Measurements from ENCODE around the gene MEIS3. TPM values are rescaled to one million over a fixed set of nuclear protein-coding genes. Genes with fewer than 3 reads are reported as not detected.

Gene MEIS3
- total RNA-seq, 1 experiment from 2014 or later = 35.8 TPM

DNA sequence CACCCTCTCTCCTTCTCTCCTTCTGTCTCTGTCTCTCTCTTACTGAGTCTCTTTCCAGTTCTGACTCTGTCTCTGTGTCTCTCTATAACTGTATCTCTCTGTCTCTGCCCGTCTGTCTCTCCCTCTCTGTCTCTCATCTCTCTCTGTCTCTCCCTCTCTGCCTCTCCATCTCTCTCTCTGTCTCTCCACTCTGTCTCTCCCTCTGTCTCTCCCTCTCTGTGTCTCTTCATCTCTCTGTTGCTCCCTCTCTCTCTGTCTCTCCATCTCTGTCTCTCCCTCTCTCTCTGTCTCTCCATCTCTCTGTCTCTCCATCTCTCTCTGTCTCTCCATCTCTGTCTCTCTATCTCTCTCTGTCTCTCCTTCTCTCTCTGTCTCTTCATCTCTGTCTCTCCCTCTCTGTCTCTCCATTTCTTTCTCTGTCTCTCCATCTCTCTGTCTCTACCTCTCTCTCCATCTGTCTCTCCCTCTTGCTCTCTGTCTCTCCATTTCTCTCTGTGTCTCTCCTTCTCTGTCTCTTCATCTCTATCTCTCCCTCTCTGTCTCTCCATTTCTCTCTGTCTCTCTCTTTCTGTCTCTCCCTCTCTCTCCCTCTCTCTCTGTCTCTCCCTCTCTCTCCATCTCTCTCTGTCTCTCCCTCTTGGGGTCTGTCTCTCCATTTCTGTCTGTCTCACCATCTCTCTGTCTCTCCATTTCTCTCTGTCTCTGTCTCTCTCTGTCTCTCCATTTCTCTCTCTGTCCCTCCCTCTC is 3.3 kb upstream of the MEIS3 start:
- H3K9ac ChIP-seq (ENCODE audit: low read length) = no peak overlapping the region
- peaks cover 20% of the 10 kb centered on the region; the same call in 1 of the 2 replicates for H3K27me3 ChIP-seq (ENCODE audit: insufficient read depth, low read length)
- H3K36me3 ChIP-seq (ENCODE audit: control insufficient read depth in 1 of 2, insufficient read depth in 2 of 2, low read length in 2 of 2) = no peaks in the 10 kb centered on the region
- H3K9me3 ChIP-seq (ENCODE audit: control insufficient read depth in 1 of 2, insufficient read depth in 1 of 2, low read depth in 1 of 2, low read length in 2 of 2) = no peaks in the 10 kb centered on the region
- no peak for ATAC-seq
- TF ChIP-seq CEBPB (IDR thresholded peaks at IDR 0.05; ENCODE audit: low read depth) (no peak), YY1 (IDR thresholded peaks at IDR 0.05; ENCODE audit: extremely low read depth, insufficient replicate concordance, low read depth, low read length) (no peak), CBX3 (IDR thresholded peaks at IDR 0.05; ENCODE audit: low read depth) (no peak), FOSL1 (IDR thresholded peaks at IDR 0.05; ENCODE audit: low read depth) (no peak), ELF1 (IDR thresholded peaks at IDR 0.05; ENCODE audit: borderline replicate concordance, low read depth) (no peak), EZH2 (IDR thresholded peaks at IDR 0.05) (no peak), POLR2AphosphoS5 (IDR thresholded peaks at IDR 0.05; ENCODE audit: low read depth, low read length) (no peak)
- TF ChIP-seq, protein P1, sequence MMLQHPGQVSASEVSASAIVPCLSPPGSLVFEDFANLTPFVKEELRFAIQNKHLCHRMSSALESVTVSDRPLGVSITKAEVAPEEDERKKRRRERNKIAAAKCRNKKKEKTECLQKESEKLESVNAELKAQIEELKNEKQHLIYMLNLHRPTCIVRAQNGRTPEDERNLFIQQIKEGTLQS (IDR thresholded peaks at IDR 0.05) = no peak
- TF ChIP-seq, protein P2, sequence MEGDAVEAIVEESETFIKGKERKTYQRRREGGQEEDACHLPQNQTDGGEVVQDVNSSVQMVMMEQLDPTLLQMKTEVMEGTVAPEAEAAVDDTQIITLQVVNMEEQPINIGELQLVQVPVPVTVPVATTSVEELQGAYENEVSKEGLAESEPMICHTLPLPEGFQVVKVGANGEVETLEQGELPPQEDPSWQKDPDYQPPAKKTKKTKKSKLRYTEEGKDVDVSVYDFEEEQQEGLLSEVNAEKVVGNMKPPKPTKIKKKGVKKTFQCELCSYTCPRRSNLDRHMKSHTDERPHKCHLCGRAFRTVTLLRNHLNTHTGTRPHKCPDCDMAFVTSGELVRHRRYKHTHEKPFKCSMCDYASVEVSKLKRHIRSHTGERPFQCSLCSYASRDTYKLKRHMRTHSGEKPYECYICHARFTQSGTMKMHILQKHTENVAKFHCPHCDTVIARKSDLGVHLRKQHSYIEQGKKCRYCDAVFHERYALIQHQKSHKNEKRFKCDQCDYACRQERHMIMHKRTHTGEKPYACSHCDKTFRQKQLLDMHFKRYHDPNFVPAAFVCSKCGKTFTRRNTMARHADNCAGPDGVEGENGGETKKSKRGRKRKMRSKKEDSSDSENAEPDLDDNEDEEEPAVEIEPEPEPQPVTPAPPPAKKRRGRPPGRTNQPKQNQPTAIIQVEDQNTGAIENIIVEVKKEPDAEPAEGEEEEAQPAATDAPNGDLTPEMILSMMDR (IDR thresholded peaks at IDR 0.05 in 2 of 3, conservative IDR thresholded peaks at IDR 0.05 in 1 of 3; ENCODE audit: borderline replicate concordance in 1 of 3, insufficient read depth in 1 of 3, low read depth in 2 of 3, low read length in 2 of 3) = no peak
- TF ChIP-seq, protein P3, sequence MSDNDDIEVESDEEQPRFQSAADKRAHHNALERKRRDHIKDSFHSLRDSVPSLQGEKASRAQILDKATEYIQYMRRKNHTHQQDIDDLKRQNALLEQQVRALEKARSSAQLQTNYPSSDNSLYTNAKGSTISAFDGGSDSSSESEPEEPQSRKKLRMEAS (IDR thresholded peaks at IDR 0.05) = no peak
- H3K4me1 ChIP-seq (ENCODE audit: control insufficient read depth in 1 of 2, insufficient read depth in 2 of 2, low read length in 2 of 2) = peaks cover 25 to 37% of the 10 kb centered on the region in 2 experiments
- H3K27ac ChIP-seq (ENCODE audit: low read depth, low read length) = no peak overlapping the region
- ChIA-PET CTCF (no interaction called here), POLR2A (no interaction called here), RAD21 (ENCODE audit: low non-redundant PET in 1 of 2, low total read pairs in 2 of 2, uncharacterized antibody in 2 of 2, unreplicated experiment in 2 of 2) (no interaction called here)
- no peak overlapping the region for H3K4me2 ChIP-seq (ENCODE audit: low read length)
- DNase-seq (ENCODE audit: low read depth, low spot score) = no peak
- intact Hi-C loops (cut with micrococcal nuclease) = no loop called here
- no peaks in the 10 kb centered on the region for H4K20me1 ChIP-seq (ENCODE audit: insufficient read depth)
- BruUV-seq (replicated peaks) = no TSS peak
- H3K79me2 ChIP-seq (ENCODE audit: insufficient read depth, low read length) = no peaks in the 10 kb centered on the region
- H2AFZ ChIP-seq (ENCODE audit: low read depth, low read length, poor library complexity, severe bottlenecking) = no peak overlapping the region
- H3K9me2 ChIP-seq (ENCODE audit: insufficient read depth) = no peaks in the 10 kb centered on the region
- no peak overlapping the region for H3K4me3 ChIP-seq (replicated peaks in 1 of 2; ENCODE audit: low read depth in 1 of 2, low read length in 2 of 2)
